Prostate gland (tissue), 2 donors: ENCODE data around the gene IMPA2.

Experiments used
- POLR2AphosphoS5 ChIP-seq: sonication (generic); formaldehyde crosslinking; IDR thresholded peaks from one replicate; pipeline ENCODE4 v1.6.1; 2017; ENCODE audit warnings: antibody characterized with exemption
- TF ChIP-seq, protein P1 (sequence below), 4 experiments: fragments of 200-600 bp in 2 of 4; fragments of 450-650 bp in 2 of 4; sonication (generic) in 2 of 4; IDR thresholded peaks; 1 replicate in 3 of 4; 2 replicates in 1 of 4; pipeline ENCODE4 v1.5.1; 2016 to 2019; ENCODE audit warnings: antibody characterized with exemption in 4 of 4, mild to moderate bottlenecking in 2 of 4, moderate library complexity in 2 of 4

DNA sequence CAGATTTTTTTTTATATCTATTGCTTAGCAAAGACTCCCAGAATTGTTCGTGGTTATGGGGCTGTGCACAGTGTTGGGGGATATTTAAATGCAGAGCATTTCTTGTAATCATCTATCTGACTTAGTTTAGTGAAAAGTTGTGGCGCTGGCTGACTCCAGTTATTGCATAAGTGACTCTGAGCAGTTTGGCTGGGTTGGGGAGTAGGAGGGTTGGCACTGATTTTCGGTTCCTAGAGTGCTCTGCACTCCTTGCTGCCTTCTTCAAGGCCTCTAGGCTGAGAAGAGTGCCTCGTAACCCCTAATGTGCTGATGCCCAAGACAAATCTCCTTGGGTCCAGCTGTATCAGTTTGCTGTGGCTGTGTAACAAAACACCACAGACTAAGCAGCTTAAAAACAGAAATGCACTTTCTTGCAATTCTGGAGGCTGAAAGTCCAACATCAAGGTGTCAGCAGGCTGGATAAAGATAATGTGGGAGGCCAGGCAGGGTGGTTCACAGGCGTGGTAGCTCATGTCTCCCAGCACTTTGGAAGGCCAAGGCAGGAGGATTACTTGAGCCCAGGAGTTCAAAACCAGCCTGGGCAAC, 6.5 kb upstream of the IMPA2 start:
- TF ChIP-seq, protein P1, sequence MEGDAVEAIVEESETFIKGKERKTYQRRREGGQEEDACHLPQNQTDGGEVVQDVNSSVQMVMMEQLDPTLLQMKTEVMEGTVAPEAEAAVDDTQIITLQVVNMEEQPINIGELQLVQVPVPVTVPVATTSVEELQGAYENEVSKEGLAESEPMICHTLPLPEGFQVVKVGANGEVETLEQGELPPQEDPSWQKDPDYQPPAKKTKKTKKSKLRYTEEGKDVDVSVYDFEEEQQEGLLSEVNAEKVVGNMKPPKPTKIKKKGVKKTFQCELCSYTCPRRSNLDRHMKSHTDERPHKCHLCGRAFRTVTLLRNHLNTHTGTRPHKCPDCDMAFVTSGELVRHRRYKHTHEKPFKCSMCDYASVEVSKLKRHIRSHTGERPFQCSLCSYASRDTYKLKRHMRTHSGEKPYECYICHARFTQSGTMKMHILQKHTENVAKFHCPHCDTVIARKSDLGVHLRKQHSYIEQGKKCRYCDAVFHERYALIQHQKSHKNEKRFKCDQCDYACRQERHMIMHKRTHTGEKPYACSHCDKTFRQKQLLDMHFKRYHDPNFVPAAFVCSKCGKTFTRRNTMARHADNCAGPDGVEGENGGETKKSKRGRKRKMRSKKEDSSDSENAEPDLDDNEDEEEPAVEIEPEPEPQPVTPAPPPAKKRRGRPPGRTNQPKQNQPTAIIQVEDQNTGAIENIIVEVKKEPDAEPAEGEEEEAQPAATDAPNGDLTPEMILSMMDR (IDR thresholded peaks at IDR 0.05): no peak
- TF ChIP-seq POLR2AphosphoS5: no peak
